ENCODE results near the gene CCDC110. TPM values are rescaled to one million over a fixed set of nuclear protein-coding genes. Genes with fewer than 3 reads are reported as not detected.
"Not testable (repeated sequence)": the region's sequence is repeated elsewhere in the genome, so short reads cannot be mapped to it uniquely, and the experiment has no call there.

Gene CCDC110
- total and polyA plus RNA-seq, 2 of the 13 experiments (the other 11 are each of a cell fraction or from before 2014, with no cell fraction given) = not detected

DNA sequence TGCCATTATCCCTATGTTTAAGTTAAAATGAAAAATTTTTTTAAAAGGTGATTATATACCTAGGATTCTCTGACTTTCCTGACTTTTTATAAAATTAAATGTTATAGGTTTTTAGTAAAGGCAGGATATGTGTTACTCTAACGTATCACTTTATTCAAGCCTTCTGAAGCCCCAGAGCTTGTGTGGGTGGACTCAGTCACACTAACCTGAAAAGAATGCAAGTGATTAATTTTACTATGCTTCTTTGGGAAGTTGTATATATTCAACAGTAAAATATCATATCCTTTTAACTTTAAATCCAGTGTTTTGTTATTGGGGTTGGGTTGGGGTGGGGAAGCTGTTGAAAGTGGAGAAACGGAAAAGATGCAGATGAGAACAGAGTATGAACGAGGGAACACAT is 41.0 kb upstream of the CCDC110 start:
- in situ Hi-C loops (cut with HindIII; ENCODE audit: extremely low pct_ligation_motif_present, low pct_unique_long_range_greater_than_20kb) (loop anchor here (10.0 kb wide), 1 partner anchor 82 kb away; no protein-coding TSS in a partner anchor), intact Hi-C loops (cut with micrococcal nuclease; ENCODE audit: unreplicated experiment) (loop anchor here (5.0 kb wide), 1 partner anchor 40 kb away; the partner anchor contains the start of gene CCDC110)
- Histone ChIP-seq H3K79me2 (ENCODE audit: insufficient read depth, low read length) (no peaks in the 10 kb centered on the region), H3K27me3 (ENCODE audit: control insufficient read depth in 1 of 2, insufficient read depth in 2 of 2, low read length in 2 of 2) (no peaks in the 10 kb centered on the region), H3K9ac (ENCODE audit: insufficient read depth, low read depth, low read length) (no peak overlapping the region), H4K20me1 (ENCODE audit: insufficient read depth, low read length) (no peaks in the 10 kb centered on the region), H3K36me3 (replicated peaks in 1 of 2; ENCODE audit: control insufficient read depth in 1 of 2, insufficient read depth in 2 of 2, low read length in 2 of 2) (no peaks in the 10 kb centered on the region), H3K4me3 (replicated peaks in 1 of 3; ENCODE audit: insufficient read depth in 1 of 3, low read depth in 2 of 3, low read length in 3 of 3) (no peak overlapping the region), H2AFZ (ENCODE audit: low read length) (no peak overlapping the region), H3K4me2 (ENCODE audit: low read depth, low read length) (no peak overlapping the region), H3K9me3 (ENCODE audit: low read length) (no peaks in the 10 kb centered on the region), H3K27ac (ENCODE audit: extremely low read length, insufficient read depth, low read length) (no peak overlapping the region), H3K4me1 (ENCODE audit: insufficient read depth, low read length) (peaks cover 34% of the 10 kb centered on the region)
- FAIRE-seq (no peak), DNase-seq (ENCODE audit: low spot score) (no peak), ATAC-seq (no peak)
- POLR2A ChIA-PET = no interaction called here
- BruUV-seq (replicated peaks) = no TSS peak
- WGBS (ENCODE audit: low lambda C conversion rate) = 68% methylated on average over 3 of the region's 3 CpGs
- no peak for TF ChIP-seq ZNF761 (CRISPR knock-in tag; conservative IDR thresholded peaks at IDR 0.05)
- TF ChIP-seq, protein P1, sequence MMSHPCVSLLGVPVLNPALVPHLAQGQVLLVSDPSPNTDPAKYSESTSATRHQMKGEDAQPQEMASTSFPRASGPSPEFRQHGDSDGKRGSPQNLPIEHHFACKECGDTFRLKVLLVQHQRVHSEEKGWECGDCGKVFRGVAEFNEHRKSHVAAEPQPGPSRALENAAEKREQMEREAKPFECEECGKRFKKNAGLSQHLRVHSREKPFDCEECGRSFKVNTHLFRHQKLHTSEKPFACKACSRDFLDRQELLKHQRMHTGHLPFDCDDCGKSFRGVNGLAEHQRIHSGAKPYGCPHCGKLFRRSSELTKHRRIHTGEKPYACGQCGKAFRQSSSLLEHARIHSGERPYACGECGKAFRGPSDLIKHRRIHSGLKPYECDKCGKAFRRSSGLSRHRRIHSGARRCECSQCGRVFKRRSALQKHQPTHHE (CRISPR knock-in tag; IDR thresholded peaks at IDR 0.05; ENCODE audit: borderline replicate concordance) = no peak
- TF ChIP-seq, protein P2, sequence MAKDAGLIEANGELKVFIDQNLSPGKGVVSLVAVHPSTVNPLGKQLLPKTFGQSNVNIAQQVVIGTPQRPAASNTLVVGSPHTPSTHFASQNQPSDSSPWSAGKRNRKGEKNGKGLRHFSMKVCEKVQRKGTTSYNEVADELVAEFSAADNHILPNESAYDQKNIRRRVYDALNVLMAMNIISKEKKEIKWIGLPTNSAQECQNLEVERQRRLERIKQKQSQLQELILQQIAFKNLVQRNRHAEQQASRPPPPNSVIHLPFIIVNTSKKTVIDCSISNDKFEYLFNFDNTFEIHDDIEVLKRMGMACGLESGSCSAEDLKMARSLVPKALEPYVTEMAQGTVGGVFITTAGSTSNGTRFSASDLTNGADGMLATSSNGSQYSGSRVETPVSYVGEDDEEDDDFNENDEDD (CRISPR knock-in tag; IDR thresholded peaks at IDR 0.05; ENCODE audit: borderline replicate concordance) = no peak
- TF ChIP-seq, protein P3, sequence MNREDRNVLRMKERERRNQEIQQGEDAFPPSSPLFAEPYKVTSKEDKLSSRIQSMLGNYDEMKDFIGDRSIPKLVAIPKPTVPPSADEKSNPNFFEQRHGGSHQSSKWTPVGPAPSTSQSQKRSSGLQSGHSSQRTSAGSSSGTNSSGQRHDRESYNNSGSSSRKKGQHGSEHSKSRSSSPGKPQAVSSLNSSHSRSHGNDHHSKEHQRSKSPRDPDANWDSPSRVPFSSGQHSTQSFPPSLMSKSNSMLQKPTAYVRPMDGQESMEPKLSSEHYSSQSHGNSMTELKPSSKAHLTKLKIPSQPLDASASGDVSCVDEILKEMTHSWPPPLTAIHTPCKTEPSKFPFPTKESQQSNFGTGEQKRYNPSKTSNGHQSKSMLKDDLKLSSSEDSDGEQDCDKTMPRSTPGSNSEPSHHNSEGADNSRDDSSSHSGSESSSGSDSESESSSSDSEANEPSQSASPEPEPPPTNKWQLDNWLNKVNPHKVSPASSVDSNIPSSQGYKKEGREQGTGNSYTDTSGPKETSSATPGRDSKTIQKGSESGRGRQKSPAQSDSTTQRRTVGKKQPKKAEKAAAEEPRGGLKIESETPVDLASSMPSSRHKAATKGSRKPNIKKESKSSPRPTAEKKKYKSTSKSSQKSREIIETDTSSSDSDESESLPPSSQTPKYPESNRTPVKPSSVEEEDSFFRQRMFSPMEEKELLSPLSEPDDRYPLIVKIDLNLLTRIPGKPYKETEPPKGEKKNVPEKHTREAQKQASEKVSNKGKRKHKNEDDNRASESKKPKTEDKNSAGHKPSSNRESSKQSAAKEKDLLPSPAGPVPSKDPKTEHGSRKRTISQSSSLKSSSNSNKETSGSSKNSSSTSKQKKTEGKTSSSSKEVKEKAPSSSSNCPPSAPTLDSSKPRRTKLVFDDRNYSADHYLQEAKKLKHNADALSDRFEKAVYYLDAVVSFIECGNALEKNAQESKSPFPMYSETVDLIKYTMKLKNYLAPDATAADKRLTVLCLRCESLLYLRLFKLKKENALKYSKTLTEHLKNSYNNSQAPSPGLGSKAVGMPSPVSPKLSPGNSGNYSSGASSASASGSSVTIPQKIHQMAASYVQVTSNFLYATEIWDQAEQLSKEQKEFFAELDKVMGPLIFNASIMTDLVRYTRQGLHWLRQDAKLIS (CRISPR knock-in tag; IDR thresholded peaks at IDR 0.05) = no peak
- CTCF ChIA-PET (ENCODE audit: low intra/inter-chr PET ratio, low total read pairs) = no interaction called here

DNA sequence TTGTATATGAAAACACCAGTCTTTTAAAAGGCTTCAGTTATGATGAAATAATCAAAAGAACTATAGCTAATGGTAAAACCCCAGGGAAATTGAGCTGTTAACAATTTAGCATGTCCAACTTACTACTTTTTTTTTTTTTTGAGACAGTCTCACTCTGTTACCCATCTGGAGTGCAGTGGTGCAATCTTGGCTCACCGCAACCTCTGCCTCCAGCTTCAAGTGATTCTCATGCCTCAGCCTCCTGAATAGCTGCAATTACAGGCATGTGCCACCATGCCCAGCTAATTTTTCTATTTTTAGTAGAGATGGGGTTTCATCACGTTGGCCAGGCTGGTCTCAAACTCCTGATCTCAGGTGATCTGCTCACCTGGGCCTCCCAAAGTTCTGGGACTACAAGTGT is 39.7 kb upstream of the CCDC110 start:
- 71% methylated on average over 2 of the region's 2 CpGs for WGBS (ENCODE audit: low lambda C conversion rate)
- H3K27ac ChIP-seq (ENCODE audit: extremely low read length, insufficient read depth, low read length); ATAC-seq; H3K4me3 ChIP-seq (replicated peaks in 1 of 3; ENCODE audit: insufficient read depth in 1 of 3, low read depth in 2 of 3, low read length in 3 of 3); BruUV-seq (replicated peaks); POLR2A ChIA-PET; CTCF ChIA-PET (ENCODE audit: low intra/inter-chr PET ratio, low total read pairs); H3K36me3 ChIP-seq (replicated peaks in 1 of 2; ENCODE audit: control insufficient read depth in 1 of 2, insufficient read depth in 2 of 2, low read length in 2 of 2); H3K9ac ChIP-seq (ENCODE audit: insufficient read depth, low read depth, low read length); DNase-seq (ENCODE audit: low spot score); H3K27me3 ChIP-seq (ENCODE audit: control insufficient read depth in 1 of 2, insufficient read depth in 2 of 2, low read length in 2 of 2); H3K4me2 ChIP-seq (ENCODE audit: low read depth, low read length); H3K9me3 ChIP-seq (ENCODE audit: low read length); H2AFZ ChIP-seq (ENCODE audit: low read length); FAIRE-seq; H3K79me2 ChIP-seq (ENCODE audit: insufficient read depth, low read length); H4K20me1 ChIP-seq (ENCODE audit: insufficient read depth, low read length): not testable (repeated sequence)
- intact Hi-C loops (cut with micrococcal nuclease; ENCODE audit: unreplicated experiment) = loop anchor here (5.0 kb wide), 1 partner anchor 39 kb away; the partner anchor contains the start of gene CCDC110
- in situ Hi-C loops (cut with HindIII; ENCODE audit: extremely low pct_ligation_motif_present, low pct_unique_long_range_greater_than_20kb) = loop anchor here (10.0 kb wide), 1 partner anchor 84 kb away; no protein-coding TSS in a partner anchor
- H3K4me1 ChIP-seq (ENCODE audit: insufficient read depth, low read length) = peaks cover 38% of the 10 kb centered on the region
